Suppressor macrophage treated with lipopolysaccharide for 1 hour (primary cell): ENCODE results near the gene AGPAT3.

Experiments used
- DNase-seq, 3 donors: peaks; one replicate each; pipeline ENCODE4 v3.0.0-alpha.2; 2020 to 2022

Gene AGPAT3

DNA sequence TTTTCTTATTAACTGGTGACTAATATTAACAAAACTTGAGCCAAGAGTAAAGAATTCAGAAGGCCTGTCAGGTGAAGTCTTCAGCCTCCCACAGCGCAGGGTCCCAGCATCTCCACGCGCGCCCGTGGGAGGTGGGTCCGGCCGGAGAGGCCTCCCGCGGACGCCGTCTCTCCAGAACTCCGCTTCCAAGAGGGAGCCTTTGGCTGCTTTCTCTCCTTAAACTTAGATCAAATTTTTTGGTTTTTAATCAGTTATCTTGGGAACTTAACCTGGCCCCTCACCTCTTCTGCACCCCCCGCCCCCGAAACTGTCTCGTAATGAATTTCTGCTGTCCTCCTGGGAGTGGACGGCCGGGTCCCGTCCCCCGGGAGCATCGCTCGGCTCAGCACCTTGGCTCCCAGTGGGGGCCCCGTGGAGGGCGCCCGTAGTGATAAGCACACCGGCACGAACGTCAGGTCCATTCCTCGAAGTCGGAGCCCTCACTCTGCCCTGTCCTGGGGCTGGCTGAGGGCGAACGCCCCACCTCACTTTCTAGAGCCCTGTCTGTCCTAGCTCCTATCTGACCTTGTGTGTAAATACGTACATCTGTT lies 117.6 kb downstream of the AGPAT3 start:
- no peak for DNase-seq

GRCh38 chr21:43983390-43983789 lies 118.4 kb downstream of the AGPAT3 start:
- DNase-seq: no peak

- DNase-seq: no peak
Measured at GRCh38 chr21:43983860-43984420, 118.9 kb downstream of the AGPAT3 start.

DNA sequence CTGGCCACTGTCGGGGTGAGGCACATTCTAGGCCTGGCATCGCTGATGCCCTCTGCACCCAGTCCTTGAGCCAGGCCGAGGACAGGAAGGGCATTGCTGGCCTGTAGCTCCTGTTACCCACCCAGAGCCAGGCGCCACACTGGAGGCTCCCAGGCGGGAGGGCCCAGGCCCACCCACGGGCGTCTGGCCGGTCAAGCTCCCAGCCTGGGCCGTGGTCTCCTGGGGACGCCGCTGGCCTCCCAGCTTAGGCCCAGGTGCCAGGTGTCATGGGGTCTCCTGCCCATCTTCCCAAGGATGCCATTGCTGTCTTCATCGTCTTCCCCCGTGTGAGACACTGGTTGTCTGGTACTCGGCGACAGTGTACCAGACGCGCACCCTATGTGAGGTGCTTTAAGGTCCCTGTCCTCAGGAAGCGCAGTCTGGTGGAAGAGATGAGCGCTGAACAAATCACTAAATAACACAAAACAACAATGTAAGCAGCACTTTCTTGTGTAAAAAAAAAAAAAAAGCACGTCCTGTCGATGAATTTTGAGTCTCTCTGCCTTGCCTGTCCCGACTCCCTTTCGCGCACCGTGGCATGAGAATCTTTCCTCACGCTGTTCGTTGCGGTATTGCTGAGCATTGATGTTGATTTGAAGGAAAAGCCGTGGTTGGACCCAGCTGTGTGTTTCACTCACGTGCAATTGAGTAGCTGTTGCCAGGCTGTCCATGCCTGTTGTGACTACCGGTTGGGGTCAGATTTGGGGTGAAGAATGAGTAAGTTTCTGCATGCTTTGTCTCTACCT lies 120.1 kb downstream of the AGPAT3 start:
- no peak for DNase-seq

DNA sequence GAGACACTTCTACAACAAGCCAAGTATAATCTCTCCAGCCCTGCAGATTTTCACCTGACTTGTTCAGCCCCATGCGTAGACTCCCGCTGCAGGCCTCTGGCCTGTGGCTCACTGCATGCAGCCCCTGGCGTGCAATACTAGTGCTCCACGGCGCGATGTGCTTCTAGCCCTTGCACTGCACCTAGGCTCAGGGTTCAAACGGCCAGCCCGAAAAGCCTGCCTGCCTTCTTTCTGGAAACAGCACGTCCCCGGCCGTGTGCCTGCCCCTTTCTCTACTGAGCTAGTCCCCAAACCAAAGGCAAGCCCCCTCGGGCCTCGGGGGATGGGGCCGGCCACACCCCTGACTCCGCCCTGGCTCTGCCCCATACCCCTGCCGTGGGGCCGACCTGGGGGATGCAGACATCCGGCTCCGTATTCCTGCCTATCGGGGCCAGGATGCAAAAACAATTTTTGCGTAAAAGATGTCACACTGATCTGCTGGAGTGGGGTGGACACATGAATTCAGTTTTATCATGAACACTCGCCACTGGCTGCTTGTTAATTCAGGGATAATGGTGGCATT lies 120.7 kb downstream of the AGPAT3 start:
- DNase-seq: no peak

- DNase-seq: no peak
Measured at GRCh38 chr21:43986544-43987451, 121.8 kb downstream of the AGPAT3 start.

DNA sequence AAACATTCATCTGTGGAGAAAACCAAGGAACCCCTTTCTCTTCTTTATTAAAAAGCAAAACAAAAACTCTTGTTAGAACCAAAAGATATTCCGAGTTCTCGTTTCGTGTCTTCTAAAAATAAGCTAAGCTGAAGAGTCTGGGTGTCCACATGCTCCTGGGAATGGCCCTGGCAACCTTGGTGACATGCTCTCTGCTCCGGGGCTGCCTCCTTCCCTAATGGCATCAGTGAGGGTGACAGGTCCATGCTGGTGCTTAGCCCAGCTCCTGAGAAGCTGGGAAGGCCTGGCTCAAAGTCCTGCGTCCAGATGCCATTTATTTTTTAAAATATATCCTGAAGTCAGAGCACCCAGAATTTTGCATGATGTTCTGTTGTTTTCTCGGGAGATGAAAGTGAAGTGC lies 122.5 kb downstream of the AGPAT3 start:
- no peak for DNase-seq

GRCh38 chr21:43988016-43988415 lies 123.0 kb downstream of the AGPAT3 start:
- DNase-seq: no peak

DNA sequence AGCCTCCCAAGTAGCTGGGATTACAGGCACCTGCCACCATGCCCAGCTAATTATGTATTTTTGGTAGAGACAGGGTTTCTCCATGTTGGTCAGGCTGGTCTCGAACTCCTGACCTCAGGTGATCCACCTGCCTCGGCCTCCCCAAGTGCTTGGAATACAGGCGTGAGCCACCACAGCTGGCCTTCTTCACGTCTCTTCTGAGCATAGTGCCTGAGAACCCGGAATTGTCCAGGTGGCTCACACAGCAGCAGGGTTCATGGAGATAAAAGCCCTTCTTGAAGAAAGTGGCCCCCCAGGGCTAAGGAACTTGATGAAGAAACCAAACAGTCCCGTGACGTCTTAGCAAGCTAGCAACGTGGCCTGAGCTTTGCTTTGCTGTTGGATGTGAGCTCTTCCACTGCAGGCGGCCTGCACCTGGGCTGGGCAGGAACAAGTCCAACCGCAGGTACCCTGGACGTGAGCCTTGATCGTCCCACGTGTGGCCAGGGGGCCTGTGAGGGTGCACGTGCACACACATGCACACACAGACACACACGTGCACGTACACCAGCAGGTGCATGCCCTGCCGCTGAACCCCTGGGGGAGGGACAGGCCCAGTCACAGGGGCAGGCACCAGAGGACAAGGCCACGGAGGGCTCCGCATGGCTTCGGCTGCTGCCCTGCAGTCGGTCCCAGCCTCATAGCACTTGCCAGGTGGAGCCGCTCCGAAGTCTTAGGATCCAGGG lies 123.6 kb downstream of the AGPAT3 start:
- DNase-seq: no peak

DNA sequence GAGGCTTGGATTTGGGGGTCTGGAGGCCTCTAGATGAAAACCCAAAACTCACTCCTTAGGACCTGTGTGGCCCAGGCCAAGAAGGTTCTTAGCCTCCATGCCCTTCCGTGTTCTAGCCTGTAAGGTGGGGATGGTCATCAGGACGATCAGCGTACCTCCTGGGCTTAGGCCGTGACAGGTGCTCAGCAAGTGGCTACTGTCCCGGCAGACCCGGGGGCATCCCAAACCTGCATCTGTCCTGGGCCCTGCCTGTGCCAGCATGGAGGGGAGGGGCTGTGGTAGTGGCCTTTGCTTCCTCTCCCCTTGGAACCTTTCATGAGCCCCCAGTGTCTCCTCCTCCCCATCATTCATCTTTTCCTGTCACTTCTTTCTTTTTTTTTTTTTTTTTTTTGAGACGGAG lies 124.4 kb downstream of the AGPAT3 start:
- DNase-seq: no peak

DNA sequence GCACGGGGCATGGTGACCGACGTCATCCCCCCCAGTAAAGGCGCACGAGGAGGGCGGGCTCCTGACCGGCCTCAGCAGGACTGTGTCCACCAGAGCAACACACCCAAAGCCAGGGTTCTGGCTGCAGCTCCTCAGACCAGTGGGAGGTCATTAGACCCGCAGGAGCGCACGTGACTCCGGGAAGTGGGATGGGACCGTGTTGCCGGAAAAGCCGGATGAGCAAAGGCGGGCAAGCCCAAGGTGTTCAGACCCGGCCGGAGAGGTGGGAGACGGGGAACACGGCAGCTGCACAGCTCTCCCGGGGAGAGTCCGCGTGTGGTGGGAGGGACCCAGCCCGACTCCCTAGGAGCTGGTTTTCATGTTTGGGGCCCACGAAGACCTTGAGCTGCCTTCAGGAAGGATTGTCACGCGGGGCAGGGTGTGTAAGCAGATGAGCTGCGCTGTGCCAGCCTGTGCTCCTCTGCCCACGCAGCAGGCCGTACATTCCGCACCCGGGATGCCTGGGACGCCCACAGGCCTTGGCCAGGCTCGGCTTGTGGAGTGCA lies 126.5 kb downstream of the AGPAT3 start:
- DNase-seq: no peak

- no peak for DNase-seq
Measured at GRCh38 chr21:43992121-43992520, 127.1 kb downstream of the AGPAT3 start.

GRCh38 chr21:43993420-43993934 lies 128.5 kb downstream of the AGPAT3 start:
- DNase-seq: no peak

DNA sequence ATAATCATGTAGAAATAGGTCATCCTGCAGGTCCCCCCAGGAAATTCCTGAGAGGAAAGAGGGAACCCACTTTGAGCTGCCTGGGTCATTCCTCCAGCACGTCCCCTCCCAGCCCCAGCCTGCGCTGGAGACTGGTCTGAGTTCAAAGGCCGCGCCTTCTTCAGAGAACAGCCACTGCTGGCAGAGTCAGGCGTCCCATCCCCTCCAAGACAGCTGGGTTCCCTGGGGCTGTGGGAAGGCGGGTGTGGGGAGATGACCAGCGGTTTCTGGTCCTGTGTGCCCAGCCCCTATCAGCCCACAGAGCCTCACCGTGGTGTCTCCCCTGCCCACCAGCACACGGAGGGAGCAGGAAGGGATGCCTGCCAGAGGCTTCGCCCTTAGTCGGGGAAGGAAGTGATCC lies 129.1 kb downstream of the AGPAT3 start:
- DNase-seq: no peak

DNA sequence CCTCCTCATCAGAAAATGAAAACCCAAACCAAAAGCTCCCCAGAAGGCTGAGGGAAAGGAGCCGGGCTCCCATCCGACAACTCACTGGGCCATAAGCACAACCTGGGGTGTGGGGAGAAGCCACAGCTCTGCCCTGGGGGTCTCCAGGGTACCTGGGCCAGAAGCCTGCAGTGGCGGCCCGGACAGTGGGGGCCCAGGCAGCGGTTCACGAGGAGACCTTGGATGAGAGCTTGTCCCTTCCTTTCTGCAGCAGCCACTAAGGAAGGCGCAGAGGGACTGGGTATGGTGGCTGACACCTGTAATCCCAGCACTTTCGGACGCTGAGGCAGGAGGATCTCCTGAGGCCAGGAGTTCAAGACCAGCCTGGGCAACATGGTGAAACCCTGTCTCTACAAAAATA lies 129.6 kb downstream of the AGPAT3 start:
- no peak for DNase-seq

DNA sequence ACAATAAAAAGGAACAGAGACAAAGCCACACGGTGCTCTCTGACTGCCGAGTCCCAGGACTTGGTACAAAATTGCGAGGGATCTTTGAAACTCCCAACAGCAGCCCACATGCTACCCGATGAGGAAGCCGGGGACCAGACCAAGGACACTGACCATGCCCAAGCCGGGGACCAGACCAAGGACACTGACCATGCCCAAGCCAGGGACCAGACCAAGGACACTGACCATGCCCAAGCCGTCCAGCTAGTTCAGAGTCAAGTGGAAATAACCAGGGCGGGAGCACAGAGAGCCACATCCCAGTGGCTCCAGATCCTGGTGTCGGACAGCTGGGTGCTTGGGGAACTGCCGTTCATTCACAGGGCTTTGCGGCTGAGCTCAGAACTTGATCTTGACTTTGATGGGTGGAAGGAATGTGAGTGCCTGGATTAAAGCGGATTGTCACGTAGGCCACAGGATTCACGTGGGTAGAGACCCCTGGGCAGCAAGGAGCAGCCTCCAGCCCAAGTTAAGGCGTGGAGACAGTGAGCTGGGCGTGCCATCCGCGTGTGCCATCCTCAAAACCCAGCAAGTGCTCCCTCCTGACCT lies 130.6 kb downstream of the AGPAT3 start:
- DNase-seq: no peak

- no peak for DNase-seq
Measured at GRCh38 chr21:43997766-43998742, 133.0 kb downstream of the AGPAT3 start.

DNA sequence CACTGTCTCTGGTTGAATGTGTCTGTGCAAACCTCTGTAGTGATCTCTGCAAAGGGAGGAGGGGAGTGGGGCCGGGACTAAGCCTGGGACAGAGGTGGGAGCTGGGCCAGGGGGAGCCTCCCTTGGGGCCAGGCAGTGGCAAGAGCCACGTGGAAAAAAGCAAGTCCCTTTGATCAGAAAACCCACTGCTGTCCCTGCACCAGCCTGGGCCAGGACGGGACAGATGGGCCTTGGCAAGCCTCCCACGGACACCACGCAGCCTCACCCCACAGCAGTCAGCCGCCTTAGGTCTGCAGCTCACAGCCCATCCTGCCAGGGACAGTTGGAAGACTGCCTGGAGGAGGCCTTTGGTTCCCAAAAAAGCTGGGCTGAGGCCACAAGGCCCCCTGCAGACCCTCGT lies 135.3 kb downstream of the AGPAT3 start:
- no peak for DNase-seq

GRCh38 chr21:44002511-44002910 lies 137.5 kb downstream of the AGPAT3 start:
- DNase-seq: no peak

DNA sequence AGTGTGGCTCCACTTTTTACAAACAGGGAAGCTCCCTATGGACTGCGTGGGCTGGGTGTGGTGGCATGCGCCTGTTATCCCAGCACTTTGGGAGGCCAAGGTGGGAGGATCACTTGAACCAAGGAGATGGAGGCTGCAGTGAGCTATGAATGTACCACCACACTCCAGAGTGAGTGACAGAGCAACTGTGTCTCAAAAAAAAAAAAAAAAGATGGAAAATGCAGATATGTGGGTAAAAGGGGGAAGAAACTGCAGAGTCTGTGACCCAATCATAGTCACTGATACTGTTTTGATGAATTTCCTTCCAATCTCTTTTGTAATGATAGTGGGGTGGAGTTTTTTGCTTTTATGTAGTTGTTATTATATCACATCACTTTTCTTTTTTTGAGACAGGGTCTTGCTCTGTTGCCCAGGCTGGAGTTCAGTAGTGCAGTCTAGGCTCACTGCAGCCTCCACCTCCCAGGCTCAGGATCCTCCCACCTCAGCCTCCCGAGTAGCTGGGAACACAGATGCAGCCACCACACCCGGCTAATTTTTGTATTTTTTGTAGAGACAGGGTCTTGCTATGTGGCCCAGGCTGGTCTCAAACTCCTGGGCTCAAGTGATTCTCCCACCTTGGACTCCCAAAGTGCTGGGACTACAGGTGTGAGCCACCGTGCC lies 138.4 kb downstream of the AGPAT3 start:
- DNase-seq: no peak
